Cardiac muscle cell (in vitro differentiated cells and primary cell): ENCODE measurements around the gene COX5A. TPM values are rescaled to one million over a fixed set of nuclear protein-coding genes. Genes with fewer than 3 reads are reported as not detected.
A peak's percentile ranks its signal among the peaks of the same experiment; 100 is the strongest.
"Not testable (repeated sequence)": the region's sequence is repeated elsewhere in the genome, so short reads cannot be mapped to it uniquely, and the experiment has no call there.

ENCODE experiments used
- DNase-seq, 2 donors: peaks; one replicate each; pipeline versions ENCODE4 v3.0.0 to v3.0.0-alpha.2; 2010 to 2017; ENCODE audit warnings: low read depth in 1 of 2, low spot score in 1 of 2
- H3K27ac ChIP-seq: fragments of 200-600 bp; sonication (generic); 2 replicates; pipeline ENCODE4 v1.5.1; 2016
- H3K27me3 ChIP-seq: fragments of 200-600 bp; sonication (generic); 2 replicates; pipeline ENCODE4 v1.6.0; 2016; ENCODE audit warnings: control low read depth
- H3K36me3 ChIP-seq: fragments of 200-600 bp; sonication (generic); 2 replicates; pipeline ENCODE4 v1.5.1; 2016; ENCODE audit warnings: control low read depth
- H3K4me1 ChIP-seq: fragments of 200-600 bp; sonication (generic); 2 replicates; pipeline ENCODE4 v1.8.1; 2017; ENCODE audit warnings: low read depth, mild to moderate bottlenecking, mixed run types
- H3K4me3 ChIP-seq: fragments of 200-600 bp; sonication (generic); 2 replicates; pipeline ENCODE4 v1.5.1; 2016; ENCODE audit warnings: mild to moderate bottlenecking
- H3K9me3 ChIP-seq: fragments of 200-600 bp; sonication (generic); 2 replicates; pipeline ENCODE4 v1.5.1; 2017; ENCODE audit warnings: low read depth, mild to moderate bottlenecking, control low read depth
- polyA plus RNA-seq: library from polyadenylated mRNA; unstranded; fragments of >200 nt; fragmentation: Nextera tagmentation; extraction: Ambion mirVana; gene quantifications from 2 replicates; pipeline ENCODE4 v1.2.1, GENCODE V29; 2016
- total RNA-seq: library from RNA; depleted of rRNA; stranded (reverse); fragments of >200 nt; gene quantifications from 2 replicates; pipeline ENCODE4 v1.2.3, GENCODE V29; 2016
- TF ChIP-seq, protein P1 (sequence below): IDR thresholded peaks from 2 replicates; pipeline ENCODE4 v1.5.1; 2012; ENCODE audit warnings: low read depth, mild to moderate bottlenecking, low read length

The COX5A gene
- total and polyA plus RNA-seq, 2 experiments from 2014 or later: 285 to 1,489 TPM

DNA sequence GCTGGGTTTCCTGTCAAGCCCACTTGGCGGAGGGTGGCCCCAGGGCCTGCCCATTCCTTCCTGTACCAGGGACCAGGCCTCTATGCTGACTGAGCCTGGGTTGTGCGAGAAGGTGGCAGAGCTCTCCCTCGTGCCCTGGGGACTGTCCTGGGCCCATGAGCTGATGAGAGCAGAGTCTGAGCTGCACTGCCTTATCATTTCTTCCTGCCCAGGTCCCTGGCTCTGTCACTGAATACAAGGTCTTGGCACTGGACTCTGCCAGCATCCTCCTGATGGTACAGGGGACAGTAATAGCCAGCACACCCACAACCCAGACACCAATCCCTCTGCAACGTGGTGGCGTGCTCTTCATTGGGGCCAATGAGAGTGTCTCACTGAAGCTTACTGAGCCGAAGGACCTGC, 40.6 kb downstream of the COX5A start:
- no peaks in the 10 kb centered on the region for H3K4me1 ChIP-seq
- DNase-seq: no peak
- no peaks in the 10 kb centered on the region for H3K9me3 ChIP-seq
- TF ChIP-seq, protein P1, sequence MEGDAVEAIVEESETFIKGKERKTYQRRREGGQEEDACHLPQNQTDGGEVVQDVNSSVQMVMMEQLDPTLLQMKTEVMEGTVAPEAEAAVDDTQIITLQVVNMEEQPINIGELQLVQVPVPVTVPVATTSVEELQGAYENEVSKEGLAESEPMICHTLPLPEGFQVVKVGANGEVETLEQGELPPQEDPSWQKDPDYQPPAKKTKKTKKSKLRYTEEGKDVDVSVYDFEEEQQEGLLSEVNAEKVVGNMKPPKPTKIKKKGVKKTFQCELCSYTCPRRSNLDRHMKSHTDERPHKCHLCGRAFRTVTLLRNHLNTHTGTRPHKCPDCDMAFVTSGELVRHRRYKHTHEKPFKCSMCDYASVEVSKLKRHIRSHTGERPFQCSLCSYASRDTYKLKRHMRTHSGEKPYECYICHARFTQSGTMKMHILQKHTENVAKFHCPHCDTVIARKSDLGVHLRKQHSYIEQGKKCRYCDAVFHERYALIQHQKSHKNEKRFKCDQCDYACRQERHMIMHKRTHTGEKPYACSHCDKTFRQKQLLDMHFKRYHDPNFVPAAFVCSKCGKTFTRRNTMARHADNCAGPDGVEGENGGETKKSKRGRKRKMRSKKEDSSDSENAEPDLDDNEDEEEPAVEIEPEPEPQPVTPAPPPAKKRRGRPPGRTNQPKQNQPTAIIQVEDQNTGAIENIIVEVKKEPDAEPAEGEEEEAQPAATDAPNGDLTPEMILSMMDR: no peak
- H3K27me3 ChIP-seq: no peaks in the 10 kb centered on the region
- H3K27ac ChIP-seq: peak overlapping the region; percentile 28
- H3K36me3 ChIP-seq: peaks cover 26% of the 10 kb centered on the region
- no peak overlapping the region for H3K4me3 ChIP-seq

DNA sequence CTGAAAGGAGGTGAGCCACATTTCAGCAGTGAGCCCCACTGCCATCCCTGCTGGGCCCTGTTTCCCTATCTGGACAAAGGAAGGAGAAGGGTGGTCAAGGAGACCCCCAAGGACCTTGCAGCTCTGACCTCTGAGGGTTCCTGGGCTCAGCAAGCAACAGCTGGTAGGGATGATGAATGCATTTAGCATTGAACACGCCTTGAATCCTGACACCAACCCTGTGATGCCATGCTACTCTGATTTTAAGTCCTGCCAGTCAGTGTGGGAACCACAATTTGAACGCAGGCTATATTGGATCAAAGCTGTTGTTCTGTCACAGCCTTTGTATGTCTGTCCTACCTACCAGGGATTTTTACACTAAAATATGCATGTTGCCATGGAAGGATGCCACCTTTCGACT, 41.6 kb downstream of the COX5A start:
- Histone ChIP-seq H3K36me3 (peaks cover 23% of the 10 kb centered on the region), H3K4me3 (no peak overlapping the region), H3K9me3 (no peaks in the 10 kb centered on the region), H3K27me3 (no peaks in the 10 kb centered on the region), H3K27ac (no peak overlapping the region), H3K4me1 (no peaks in the 10 kb centered on the region)
- DNase-seq: no peak
- TF ChIP-seq, protein P1: no peak

DNA sequence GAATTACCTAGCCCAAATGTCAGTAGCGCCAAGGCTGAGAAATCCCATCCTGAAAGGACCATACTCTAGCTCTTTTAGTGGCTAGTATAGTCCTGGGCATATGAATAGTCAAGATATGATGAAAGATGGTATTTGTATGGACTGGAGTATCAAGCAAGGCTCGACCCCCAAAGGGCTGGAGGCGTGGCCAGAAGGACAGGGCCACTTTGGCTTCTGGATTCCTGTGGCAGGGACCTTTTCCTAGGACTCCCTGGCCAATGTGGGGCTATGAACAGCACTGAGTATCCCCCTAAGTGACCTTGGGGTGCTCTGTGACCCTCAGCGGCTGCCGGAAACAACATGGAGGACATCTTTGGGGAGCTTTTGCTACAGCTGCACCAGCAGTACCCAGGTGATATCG, 42.0 kb downstream of the COX5A start:
- H3K27ac ChIP-seq: no peak overlapping the region
- TF ChIP-seq, protein P1: no peak
- H3K9me3 ChIP-seq: no peaks in the 10 kb centered on the region
- DNase-seq: no peak
- H3K4me3 ChIP-seq: no peak overlapping the region
- H3K4me1 ChIP-seq: peaks cover 2% of the 10 kb centered on the region
- no peaks in the 10 kb centered on the region for H3K27me3 ChIP-seq
- H3K36me3 ChIP-seq: peaks cover 20% of the 10 kb centered on the region

DNA sequence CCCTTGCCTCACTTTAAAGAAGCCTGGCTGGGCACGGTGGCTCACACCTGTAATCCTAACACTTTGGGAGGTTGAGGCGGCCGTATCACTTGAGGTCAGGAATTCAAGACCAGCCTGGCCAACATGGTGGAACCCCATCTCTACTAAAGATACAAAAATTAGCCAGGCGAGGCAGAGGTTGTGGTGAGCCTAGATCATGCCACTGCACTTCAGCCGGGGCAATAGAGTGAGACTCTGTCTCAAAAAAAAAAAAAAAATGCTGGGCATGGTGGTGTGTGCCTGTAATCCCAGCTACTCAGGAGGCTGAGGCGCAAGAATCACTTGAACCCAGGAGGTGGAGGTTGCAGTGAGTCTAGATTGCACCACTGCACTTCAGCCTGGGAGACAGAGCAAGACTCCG, 43.5 kb downstream of the COX5A start:
- not testable (repeated sequence) for H3K4me3 ChIP-seq, H3K27me3 ChIP-seq, DNase-seq, H3K36me3 ChIP-seq, H3K9me3 ChIP-seq, H3K4me1 ChIP-seq, H3K27ac ChIP-seq

DNA sequence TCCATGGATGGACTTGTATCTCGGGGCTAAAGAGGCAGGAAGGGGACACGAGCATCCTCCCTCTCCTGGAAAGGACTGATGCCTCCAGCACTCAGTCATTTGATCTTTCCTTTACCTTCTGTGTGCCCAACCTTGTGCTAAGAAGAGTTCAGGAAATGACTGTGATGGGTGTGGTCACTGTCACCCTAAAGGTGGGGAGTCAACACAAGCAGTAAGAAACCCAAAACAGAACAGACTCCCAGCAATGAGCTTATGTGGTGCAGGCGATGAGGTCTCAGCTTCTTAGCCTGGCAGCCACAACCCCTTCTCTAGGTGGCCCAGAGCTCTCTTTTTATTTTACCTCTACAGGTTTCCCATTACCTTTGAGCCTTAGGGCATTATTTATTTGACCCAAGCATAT, 44.2 kb downstream of the COX5A start:
- peaks cover 12% of the 10 kb centered on the region for H3K4me1 ChIP-seq
- TF ChIP-seq, protein P1: no peak
- H3K36me3 ChIP-seq: peaks cover 5% of the 10 kb centered on the region
- no peak overlapping the region for H3K4me3 ChIP-seq
- no peak for DNase-seq
- H3K9me3 ChIP-seq: no peaks in the 10 kb centered on the region
- H3K27me3 ChIP-seq: no peaks in the 10 kb centered on the region
- no peak overlapping the region for H3K27ac ChIP-seq

DNA sequence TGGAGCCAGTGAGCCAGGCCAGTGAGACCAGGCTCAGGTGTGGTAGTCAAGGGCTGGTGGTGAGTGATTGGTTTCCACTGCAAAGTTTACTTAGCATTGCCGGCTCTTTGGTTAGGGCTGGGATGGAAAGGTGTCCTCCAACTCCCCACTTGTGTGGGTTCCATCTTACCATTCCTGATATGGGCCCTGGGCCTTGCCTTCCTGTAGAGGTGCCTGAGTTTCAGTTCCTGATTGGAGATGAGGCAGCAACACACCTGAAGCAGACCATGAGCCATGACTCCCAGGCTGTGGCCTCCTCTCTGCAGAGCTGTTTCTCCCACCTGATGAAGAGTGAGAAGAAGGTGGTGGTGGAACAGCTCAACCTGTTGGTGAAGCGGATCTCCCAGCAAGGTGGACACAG, 44.9 kb downstream of the COX5A start:
- H3K4me1 ChIP-seq: peaks cover 14% of the 10 kb centered on the region
- H3K36me3 ChIP-seq: peaks cover 5% of the 10 kb centered on the region
- no peak for DNase-seq
- H3K9me3 ChIP-seq: no peaks in the 10 kb centered on the region
- H3K27me3 ChIP-seq: no peaks in the 10 kb centered on the region
- no peak overlapping the region for H3K27ac ChIP-seq
- TF ChIP-seq, protein P1: no peak
- no peak overlapping the region for H3K4me3 ChIP-seq
